HCT116 (cell line): Measurements from ENCODE around the gene TENM3. TPM values are rescaled to one million over a fixed set of nuclear protein-coding genes. Genes with fewer than 3 reads are reported as not detected.

Source experiments
- ATAC-seq: fragments of 200-7000 bp; cut with Tn5 transposase; 2 replicates; pipeline ENCODE4 v1.9.1; 2020; ENCODE audit warnings: mild to moderate bottlenecking, moderate library complexity
- BruUV-seq: library from RNA; stranded (reverse); fragments of 400-500 nt; replicated peaks from 2 replicates; lab custom pipeline; 2021; lab: Mats Ljungman, UMichigan
- CTCF ChIA-PET: fragments of 300-600 bp; sonication (Branson Sonifier 250); formaldehyde crosslinking; loops from one replicate; lab custom pipeline; 2021; ENCODE audit warnings: antibody characterized with exemption; lab: Charles Lee
- POLR2A ChIA-PET: fragments of 300-600, 350-600 bp; sonication (Branson Sonifier 250); formaldehyde crosslinking; loops from one replicate; lab custom pipeline; 2021; ENCODE audit warnings: antibody characterized with exemption; lab: Charles Lee
- RAD21 ChIA-PET, 2 experiments: fragments of 300-600 bp; sonication (Branson Sonifier 250); formaldehyde crosslinking; loops; one replicate each; lab custom pipeline; 2023; ENCODE audit warnings: low total read pairs in 2 of 2; ENCODE audit not compliant: uncharacterized antibody in 2 of 2, unreplicated experiment in 2 of 2, low non-redundant PET in 1 of 2; lab: Charles Lee
- DNase-seq: peaks from one replicate; pipeline ENCODE4 v3.0.0-alpha.2; 2010; ENCODE audit warnings: low read depth, low spot score
- H2AFZ ChIP-seq: fragments of 200-600 bp; shearing (Covaris generic), sonication (generic); 2 replicates; pipeline ENCODE4 v1.6.1; 2017; ENCODE audit warnings: low read depth, mixed run types, mixed read lengths, antibody characterized with exemption, low read length; ENCODE audit not compliant: poor library complexity, severe bottlenecking
- H3K27ac ChIP-seq: 2 replicates; pipeline ENCODE4 v1.5.1; 2012; ENCODE audit warnings: low read depth, low read length
- H3K27me3 ChIP-seq: fragments of 200-600 bp; sonication (generic); 2 replicates; pipeline ENCODE4 v1.6.1; 2016; ENCODE audit warnings: mixed run types, low read length, mixed read lengths; ENCODE audit not compliant: insufficient read depth
- H3K36me3 ChIP-seq, 2 experiments: fragments of 200-500 bp in 1 of 2; fragments of 200-600 bp in 1 of 2; sonication (Bioruptor generic) in 1 of 2; sonication (generic) in 1 of 2; 2 replicates each; pipeline versions ENCODE4 v1.5.1 to v1.6.1; 2014 to 2016; ENCODE audit warnings: low read length in 2 of 2, inconsistent platforms in 1 of 2, mixed read lengths in 1 of 2, mixed run types in 1 of 2; ENCODE audit not compliant: insufficient read depth in 2 of 2, control insufficient read depth in 1 of 2
- H3K4me1 ChIP-seq, 2 experiments: fragments of 200-600 bp in 1 of 2; sonication (generic) in 1 of 2; 2 replicates each; pipeline versions ENCODE4 v1.5.1 to v1.6.1; 2012 to 2017; ENCODE audit warnings: low read length in 2 of 2, inconsistent platforms in 1 of 2, mild to moderate bottlenecking in 1 of 2, mixed read lengths in 1 of 2, mixed run types in 1 of 2, moderate library complexity in 1 of 2; ENCODE audit not compliant: insufficient read depth in 2 of 2, control insufficient read depth in 1 of 2
- H3K4me2 ChIP-seq: fragments of 200-600 bp; sonication (generic); 2 replicates; pipeline ENCODE4 v1.6.1; 2017; ENCODE audit warnings: mixed run types, low read length, mixed read lengths
- H3K4me3 ChIP-seq, 2 experiments: fragments of 200-600 bp in 1 of 2; sonication (generic) in 1 of 2; replicated peaks in 1 of 2; 2 replicates each; pipeline ENCODE4 v1.5.1; 2011 to 2016; ENCODE audit warnings: low read length in 2 of 2, control low read depth in 1 of 2, low read depth in 1 of 2, mild to moderate bottlenecking in 1 of 2, mixed read lengths in 1 of 2, mixed run types in 1 of 2
- H3K79me2 ChIP-seq: fragments of 200-600 bp; sonication (generic); 2 replicates; pipeline ENCODE4 v1.6.1; 2017; ENCODE audit warnings: mild to moderate bottlenecking, mixed run types, low read length, moderate library complexity, mixed read lengths; ENCODE audit not compliant: insufficient read depth
- H3K9ac ChIP-seq: fragments of 200-600 bp; sonication (generic); 2 replicates; pipeline ENCODE4 v1.6.1; 2016; ENCODE audit warnings: low read length, mixed read lengths
- H3K9me2 ChIP-seq: fragments of 200-600 bp; sonication (generic), shearing (Covaris generic); 2 replicates; pipeline ENCODE4 v1.6.1; 2017; ENCODE audit warnings: mixed run types, mild to moderate bottlenecking, moderate library complexity; ENCODE audit not compliant: insufficient read depth
- H3K9me3 ChIP-seq, 2 experiments: fragments of 200-500 bp in 1 of 2; fragments of 200-600 bp in 1 of 2; sonication (Bioruptor generic) in 1 of 2; sonication (generic) in 1 of 2; 2 replicates each; pipeline ENCODE4 v1.6.1; 2014 to 2017; ENCODE audit warnings: low read length in 2 of 2, mixed read lengths in 2 of 2, inconsistent platforms in 1 of 2, low read depth in 1 of 2, mild to moderate bottlenecking in 1 of 2, mixed run types in 1 of 2, moderate library complexity in 1 of 2; ENCODE audit not compliant: control insufficient read depth in 1 of 2, insufficient read depth in 1 of 2
- H4K20me1 ChIP-seq: fragments of 200-600 bp; sonication (generic), shearing (Covaris generic); 2 replicates; pipeline ENCODE4 v1.6.1; 2017; ENCODE audit warnings: mixed run types, mild to moderate bottlenecking, moderate library complexity; ENCODE audit not compliant: insufficient read depth
- EZH2 ChIP-seq: fragments of 200-600 bp; sonication (generic); IDR thresholded peaks from 2 replicates; pipeline ENCODE4 v1.6.1; 2017; ENCODE audit warnings: antibody characterized with exemption, mixed run types
- FOSL1 ChIP-seq: IDR thresholded peaks from 2 replicates; pipeline ENCODE4 v1.6.1; 2012; ENCODE audit warnings: low read depth
- POLR2A ChIP-seq: IDR thresholded peaks from 2 replicates; pipeline ENCODE4 v1.7.0; 2011; ENCODE audit warnings: borderline replicate concordance; ENCODE audit not compliant: insufficient read depth, insufficient read length; ENCODE audit errors: extremely low read depth
- RAD21 ChIP-seq: IDR thresholded peaks from 2 replicates; pipeline ENCODE4 v1.6.1; 2012; ENCODE audit warnings: low read depth, mild to moderate bottlenecking
- SIN3A ChIP-seq: IDR thresholded peaks from 2 replicates; pipeline ENCODE4 v1.6.1; 2012; ENCODE audit warnings: low read depth
- SP1 ChIP-seq: IDR thresholded peaks from 2 replicates; pipeline ENCODE4 v1.6.1; 2012; ENCODE audit warnings: low read depth
- SRF ChIP-seq: IDR thresholded peaks from 2 replicates; pipeline ENCODE4 v1.6.1; 2012; ENCODE audit warnings: low read depth
- ZNF274 ChIP-seq: fragments of 200-500 bp; sonication (Bioruptor generic); IDR thresholded peaks from 2 replicates; pipeline ENCODE4 v1.6.1; 2014; ENCODE audit warnings: mild to moderate bottlenecking, low read depth, low read length, inconsistent platforms
- intact Hi-C: fragments of 100-400 bp; cut with micrococcal nuclease; formaldehyde crosslinking; loops from 2 replicates; pipeline ENCODE4 v1.10.0; 2022
- total RNA-seq: library from RNA; stranded (reverse); gene quantifications from one replicate; pipeline ENCODE4 v1.2.1, GENCODE V29; 2021; ENCODE audit not compliant: unreplicated experiment
- TF ChIP-seq, protein P1 (sequence below): IDR thresholded peaks from 2 replicates; pipeline ENCODE4 v1.6.1; 2012
- TF ChIP-seq, protein P2 (sequence below): IDR thresholded peaks from 2 replicates; pipeline ENCODE4 v1.6.1; 2011; ENCODE audit warnings: mild to moderate bottlenecking, low read length, moderate library complexity; ENCODE audit not compliant: insufficient replicate concordance; ENCODE audit errors: extremely low read depth
- TF ChIP-seq, protein P3 (sequence below): IDR thresholded peaks from 2 replicates; pipeline ENCODE4 v1.6.1; 2012

TENM3 gene
- total RNA-seq, 1 experiment from 2014 or later, result 0.54 TPM

DNA sequence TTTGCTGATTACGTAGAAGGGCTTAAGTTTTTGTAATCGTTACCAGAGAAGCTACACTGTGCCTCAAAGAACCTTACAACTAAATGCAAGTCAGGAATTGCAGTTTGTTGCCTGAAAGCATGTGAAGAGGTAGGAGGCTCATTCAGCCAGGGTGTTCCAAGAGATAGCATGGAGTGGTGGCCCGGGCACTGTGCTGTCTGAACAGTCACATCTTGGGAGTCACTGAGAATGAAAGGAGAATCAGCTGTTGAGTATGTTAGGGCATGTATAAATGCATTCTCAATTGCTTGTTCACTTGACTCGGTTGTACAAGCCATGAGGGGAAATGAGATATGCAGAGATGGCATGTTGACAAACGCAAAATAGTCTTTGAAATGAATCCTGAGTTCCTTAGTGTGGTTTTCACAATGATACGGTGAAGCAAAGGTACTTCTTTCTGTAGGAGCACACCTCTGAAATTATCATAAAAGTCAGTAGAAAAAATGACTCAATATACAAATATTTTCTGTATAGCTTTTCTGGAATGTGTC is 513.0 kb downstream of the TENM3 start:
- no peak for ATAC-seq
- Histone ChIP-seq H4K20me1 (no peaks in the 10 kb centered on the region), H3K9me3 (no peaks in the 10 kb centered on the region), H3K79me2 (no peaks in the 10 kb centered on the region), H3K4me1 (no peaks in the 10 kb centered on the region), H3K9ac (no peak overlapping the region), H3K9me2 (no peaks in the 10 kb centered on the region), H2AFZ (no peak overlapping the region), H3K27ac (no peak overlapping the region), H3K36me3 (no peaks in the 10 kb centered on the region), H3K4me2 (no peak overlapping the region), H3K27me3 (peaks cover 28% of the 10 kb centered on the region; the same call in 1 of the 2 replicates), H3K4me3 (no peak overlapping the region)
- ChIA-PET CTCF (no interaction called here), RAD21 (no interaction called here), POLR2A (no interaction called here)
- TF ChIP-seq, protein P1, sequence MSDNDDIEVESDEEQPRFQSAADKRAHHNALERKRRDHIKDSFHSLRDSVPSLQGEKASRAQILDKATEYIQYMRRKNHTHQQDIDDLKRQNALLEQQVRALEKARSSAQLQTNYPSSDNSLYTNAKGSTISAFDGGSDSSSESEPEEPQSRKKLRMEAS, result no peak
- TF ChIP-seq, protein P2, sequence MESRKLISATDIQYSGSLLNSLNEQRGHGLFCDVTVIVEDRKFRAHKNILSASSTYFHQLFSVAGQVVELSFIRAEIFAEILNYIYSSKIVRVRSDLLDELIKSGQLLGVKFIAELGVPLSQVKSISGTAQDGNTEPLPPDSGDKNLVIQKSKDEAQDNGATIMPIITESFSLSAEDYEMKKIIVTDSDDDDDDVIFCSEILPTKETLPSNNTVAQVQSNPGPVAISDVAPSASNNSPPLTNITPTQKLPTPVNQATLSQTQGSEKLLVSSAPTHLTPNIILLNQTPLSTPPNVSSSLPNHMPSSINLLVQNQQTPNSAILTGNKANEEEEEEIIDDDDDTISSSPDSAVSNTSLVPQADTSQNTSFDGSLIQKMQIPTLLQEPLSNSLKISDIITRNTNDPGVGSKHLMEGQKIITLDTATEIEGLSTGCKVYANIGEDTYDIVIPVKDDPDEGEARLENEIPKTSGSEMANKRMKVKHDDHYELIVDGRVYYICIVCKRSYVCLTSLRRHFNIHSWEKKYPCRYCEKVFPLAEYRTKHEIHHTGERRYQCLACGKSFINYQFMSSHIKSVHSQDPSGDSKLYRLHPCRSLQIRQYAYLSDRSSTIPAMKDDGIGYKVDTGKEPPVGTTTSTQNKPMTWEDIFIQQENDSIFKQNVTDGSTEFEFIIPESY, result no peak
- TF ChIP-seq SIN3A (no peak), RAD21 (no peak), ZNF274 (no peak), SRF (no peak), POLR2A (no peak), EZH2 (no peak), SP1 (no peak), FOSL1 (no peak)
- TF ChIP-seq, protein P3, sequence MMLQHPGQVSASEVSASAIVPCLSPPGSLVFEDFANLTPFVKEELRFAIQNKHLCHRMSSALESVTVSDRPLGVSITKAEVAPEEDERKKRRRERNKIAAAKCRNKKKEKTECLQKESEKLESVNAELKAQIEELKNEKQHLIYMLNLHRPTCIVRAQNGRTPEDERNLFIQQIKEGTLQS, result no peak
- BruUV-seq, result no TSS peak
- no peak for DNase-seq
- intact Hi-C loops, result loop anchor here (1.0 kb wide), 1 partner anchor 20 kb away; no protein-coding TSS in a partner anchor
